Glutamatergic neuron (in vitro differentiated cells): ENCODE data around the gene BMP8B. TPM values are rescaled to one million over a fixed set of nuclear protein-coding genes. Genes with fewer than 3 reads are reported as not detected.

ENCODE experiments used
- DNase-seq: peaks from one replicate; pipeline ENCODE4 v3.0.0; 2022
- H3K27ac Mint-ChIP-seq: one replicate; pipeline ENCODE4 v1.8.0; 2020; ENCODE audit warnings: mild to moderate bottlenecking, mixed read lengths, inconsistent platforms; ENCODE audit not compliant: unreplicated experiment
- H3K27me3 Mint-ChIP-seq: one replicate; pipeline ENCODE4 v1.8.0; 2020; ENCODE audit warnings: mild to moderate bottlenecking, moderate library complexity, mixed read lengths, inconsistent platforms; ENCODE audit not compliant: unreplicated experiment
- H3K36me3 Mint-ChIP-seq: one replicate; pipeline ENCODE4 v1.8.0; 2020; ENCODE audit warnings: mild to moderate bottlenecking, mixed read lengths, inconsistent platforms; ENCODE audit not compliant: unreplicated experiment
- H3K4me1 Mint-ChIP-seq: one replicate; pipeline ENCODE4 v1.8.0; 2020; ENCODE audit warnings: mild to moderate bottlenecking, low read depth, mixed read lengths, inconsistent platforms; ENCODE audit not compliant: unreplicated experiment
- H3K4me3 Mint-ChIP-seq: one replicate; pipeline ENCODE4 v1.8.0; 2020; ENCODE audit warnings: mild to moderate bottlenecking, mixed read lengths, inconsistent platforms; ENCODE audit not compliant: unreplicated experiment
- H3K9me3 Mint-ChIP-seq: one replicate; pipeline ENCODE4 v1.8.0; 2020; ENCODE audit warnings: mild to moderate bottlenecking, moderate library complexity, mixed read lengths, inconsistent platforms; ENCODE audit not compliant: unreplicated experiment
- total RNA-seq: library from RNA; stranded (reverse); fragmentation: NEBNext Ultra II Directional; extraction: Animal tissue kit (Norgen Biotek cat#: 25700); gene quantifications from one replicate; pipeline ENCODE4 v1.2.1, GENCODE V29; 2021; ENCODE audit not compliant: unreplicated experiment
- TF ChIP-seq, protein P1 (sequence below): fragments of 200-600 bp; sonication (generic); IDR thresholded peaks from one replicate; pipeline ENCODE4 v1.5.0; 2021; ENCODE audit not compliant: partially characterized antibody, unreplicated experiment

Gene BMP8B
- total RNA-seq, 1 donor from 2014 or later = 0.12 TPM

DNA sequence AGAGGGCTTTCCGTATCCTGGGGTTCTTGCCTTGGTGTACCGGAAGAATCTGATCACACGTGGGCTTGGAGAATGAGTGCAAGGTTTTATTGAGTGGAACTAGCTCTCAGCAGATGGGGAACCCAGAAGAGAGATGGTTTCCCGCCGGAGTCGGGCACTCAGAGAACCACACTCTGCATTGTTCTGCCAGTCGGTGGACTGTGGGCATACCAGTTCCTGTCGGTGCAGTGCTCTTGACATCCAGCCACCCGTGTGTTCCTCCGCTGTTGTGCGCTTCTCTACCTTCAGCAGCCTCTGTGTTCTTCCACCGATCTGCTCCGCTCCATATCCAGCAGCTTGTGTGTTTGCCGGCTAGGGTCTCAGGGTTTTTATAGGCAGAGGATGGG is 60.7 kb downstream of the BMP8B start:
- Mint-ChIP-seq H3K27ac (no peak overlapping the region), H3K4me1 (no peaks in the 10 kb centered on the region), H3K9me3 (no peaks in the 10 kb centered on the region), H3K36me3 (no peaks in the 10 kb centered on the region), H3K27me3 (peaks cover 30% of the 10 kb centered on the region), H3K4me3 (no peak overlapping the region)
- DNase-seq = no peak
- TF ChIP-seq, protein P1, sequence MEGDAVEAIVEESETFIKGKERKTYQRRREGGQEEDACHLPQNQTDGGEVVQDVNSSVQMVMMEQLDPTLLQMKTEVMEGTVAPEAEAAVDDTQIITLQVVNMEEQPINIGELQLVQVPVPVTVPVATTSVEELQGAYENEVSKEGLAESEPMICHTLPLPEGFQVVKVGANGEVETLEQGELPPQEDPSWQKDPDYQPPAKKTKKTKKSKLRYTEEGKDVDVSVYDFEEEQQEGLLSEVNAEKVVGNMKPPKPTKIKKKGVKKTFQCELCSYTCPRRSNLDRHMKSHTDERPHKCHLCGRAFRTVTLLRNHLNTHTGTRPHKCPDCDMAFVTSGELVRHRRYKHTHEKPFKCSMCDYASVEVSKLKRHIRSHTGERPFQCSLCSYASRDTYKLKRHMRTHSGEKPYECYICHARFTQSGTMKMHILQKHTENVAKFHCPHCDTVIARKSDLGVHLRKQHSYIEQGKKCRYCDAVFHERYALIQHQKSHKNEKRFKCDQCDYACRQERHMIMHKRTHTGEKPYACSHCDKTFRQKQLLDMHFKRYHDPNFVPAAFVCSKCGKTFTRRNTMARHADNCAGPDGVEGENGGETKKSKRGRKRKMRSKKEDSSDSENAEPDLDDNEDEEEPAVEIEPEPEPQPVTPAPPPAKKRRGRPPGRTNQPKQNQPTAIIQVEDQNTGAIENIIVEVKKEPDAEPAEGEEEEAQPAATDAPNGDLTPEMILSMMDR = no peak

DNA sequence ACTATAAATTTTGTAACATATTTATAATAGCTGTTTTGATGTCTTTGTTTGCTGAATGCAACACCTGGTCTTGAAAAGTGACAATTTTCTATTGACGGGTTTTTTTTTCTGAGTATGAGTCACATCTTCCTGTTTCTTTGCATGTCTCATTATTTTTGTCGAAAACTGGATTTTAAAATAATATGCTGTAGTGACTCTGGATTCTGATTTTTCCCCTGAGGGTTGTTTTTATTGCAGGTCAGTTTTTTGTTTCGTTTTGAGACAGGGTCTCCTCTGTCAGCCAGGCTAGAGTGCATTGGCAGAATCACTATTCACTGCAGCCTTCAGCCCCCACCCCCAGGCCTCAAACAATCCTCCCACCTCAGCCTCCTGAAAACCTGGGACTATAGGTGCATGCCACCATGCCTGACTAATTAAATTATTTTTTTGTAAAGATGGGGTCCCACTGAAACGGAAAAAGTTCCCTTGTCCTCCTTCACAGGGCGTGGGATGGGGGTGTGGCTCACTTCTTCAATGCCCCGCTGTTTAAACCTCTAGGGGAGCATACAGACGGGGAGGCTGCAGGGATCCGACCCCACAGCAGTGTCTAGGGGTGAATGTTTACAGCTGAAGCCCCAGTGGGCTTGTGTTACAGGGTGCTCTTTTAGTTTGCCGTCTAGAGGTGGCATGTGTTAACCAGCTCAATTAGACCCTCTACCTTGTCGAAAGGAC is 61.3 kb downstream of the BMP8B start:
- H3K27me3 Mint-ChIP-seq = peaks cover 30% of the 10 kb centered on the region
- H3K36me3 Mint-ChIP-seq = no peaks in the 10 kb centered on the region
- no peak overlapping the region for H3K4me3 Mint-ChIP-seq
- no peak overlapping the region for H3K27ac Mint-ChIP-seq
- no peaks in the 10 kb centered on the region for H3K9me3 Mint-ChIP-seq
- H3K4me1 Mint-ChIP-seq = no peaks in the 10 kb centered on the region
- DNase-seq = no peak
- TF ChIP-seq, protein P1 = no peak

DNA sequence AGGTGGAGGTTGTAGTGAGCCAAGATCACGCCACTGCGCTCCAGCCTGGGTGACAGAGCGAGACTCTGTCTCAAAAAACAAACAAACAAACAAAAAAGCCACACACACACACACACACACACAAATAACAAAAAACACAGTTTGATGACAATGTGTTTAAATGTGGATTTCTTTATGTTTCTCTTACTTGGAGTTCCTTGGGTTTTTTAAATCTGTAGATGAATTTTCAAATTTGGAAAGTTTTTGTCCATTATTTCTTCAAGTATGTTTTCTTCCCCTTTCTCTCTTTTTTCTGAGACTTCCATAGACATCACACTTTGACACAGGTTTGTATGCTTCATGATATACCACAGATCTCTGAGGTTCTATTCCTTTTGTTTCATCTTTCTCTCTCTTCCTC is 62.1 kb downstream of the BMP8B start:
- TF ChIP-seq, protein P1 = no peak
- Mint-ChIP-seq H3K27ac (no peak overlapping the region), H3K36me3 (no peaks in the 10 kb centered on the region), H3K27me3 (peaks cover 30% of the 10 kb centered on the region), H3K4me1 (no peaks in the 10 kb centered on the region), H3K9me3 (no peaks in the 10 kb centered on the region), H3K4me3 (no peak overlapping the region)
- DNase-seq = no peak

DNA sequence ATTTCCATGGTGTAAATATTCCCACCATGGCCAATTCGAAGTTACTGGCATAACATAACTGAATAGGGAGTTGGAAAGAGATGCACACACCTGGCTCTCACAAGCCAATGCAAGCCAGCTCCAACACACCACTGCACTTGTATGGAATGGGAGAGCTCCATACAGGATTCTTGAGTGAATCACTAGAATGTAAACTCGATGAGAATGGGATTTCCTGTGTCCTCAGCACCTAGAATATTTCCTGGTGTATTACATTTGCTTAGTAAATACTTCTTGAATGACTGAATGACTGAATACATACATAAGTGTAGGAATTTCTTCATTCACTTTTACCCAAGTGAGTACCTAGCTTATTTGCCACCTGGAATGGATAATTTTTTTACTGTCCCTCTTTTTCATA is 66.2 kb downstream of the BMP8B start:
- DNase-seq = no peak
- Mint-ChIP-seq H3K27me3 (peaks cover 23% of the 10 kb centered on the region), H3K36me3 (no peaks in the 10 kb centered on the region), H3K4me1 (no peaks in the 10 kb centered on the region), H3K27ac (no peak overlapping the region), H3K4me3 (no peak overlapping the region), H3K9me3 (no peaks in the 10 kb centered on the region)
- TF ChIP-seq, protein P1 = no peak

DNA sequence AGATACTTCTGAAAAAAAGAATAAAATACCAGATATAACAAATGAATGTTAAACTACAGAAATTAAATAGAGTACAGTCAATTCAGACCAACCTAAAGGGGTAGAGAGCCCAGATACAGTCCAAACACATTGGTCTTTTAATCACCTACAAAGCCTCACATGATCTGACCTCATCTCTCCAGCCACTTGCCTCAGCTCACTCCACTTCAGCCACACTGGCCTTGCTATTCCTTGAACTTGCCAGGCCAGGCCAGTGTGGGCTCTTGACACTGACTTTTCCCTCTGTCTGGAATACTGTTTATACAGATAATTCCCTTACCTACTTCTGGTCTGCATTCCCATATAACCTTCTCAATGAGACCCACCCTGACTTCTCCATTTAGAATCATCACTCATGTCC is 67.0 kb downstream of the BMP8B start:
- no peak for DNase-seq
- no peaks in the 10 kb centered on the region for H3K9me3 Mint-ChIP-seq
- H3K4me1 Mint-ChIP-seq = no peaks in the 10 kb centered on the region
- H3K27ac Mint-ChIP-seq = no peak overlapping the region
- H3K4me3 Mint-ChIP-seq = no peak overlapping the region
- TF ChIP-seq, protein P1 = no peak
- peaks cover 17% of the 10 kb centered on the region for H3K27me3 Mint-ChIP-seq
- H3K36me3 Mint-ChIP-seq = no peaks in the 10 kb centered on the region
